ENCODE data around the gene KLHL2. TPM values are rescaled to one million over a fixed set of nuclear protein-coding genes. Genes with fewer than 3 reads are reported as not detected.

The KLHL2 gene
- total and polyA plus RNA-seq, 9 of the 15 experiments (the other 6 are each of a cell fraction or from before 2014, with no cell fraction given): 2.5 to 11.3 (median 6.1) TPM

- H3K27ac ChIP-seq (ENCODE audit: extremely low read depth, low read depth, low read length): peak overlapping the region; percentile 80
- peak overlapping the region in 1 of 2 experiments; percentile 63; a peak in 2 of 4 replicates for H3K9ac ChIP-seq (ENCODE audit: insufficient read depth in 1 of 2, low read depth in 2 of 2, low read length in 2 of 2)
- H3K79me2 ChIP-seq (ENCODE audit: control insufficient read depth, insufficient read depth, low read length): peaks cover 53% of the 10 kb centered on the region
- H3K4me2 ChIP-seq (ENCODE audit: insufficient read depth, low read length): peak overlapping the region; percentile 80
- ChIA-PET CTCF (ENCODE audit: low intra/inter-chr PET ratio) (interaction anchor here (0.6 kb wide), 1 partner anchor 151 kb away, joined by 3 read pairs; no protein-coding TSS in a partner anchor), POLR2A (interaction anchor here (0.9 kb wide), 1 partner anchor 126 kb away, joined by 3 read pairs; no protein-coding TSS in a partner anchor)
- in situ Hi-C loops (cut with MboI) (loop anchor here (5.0 kb wide), 1 partner anchor 120 kb away; the partner anchor contains the start of gene KLHL2), intact Hi-C loops (cut with micrococcal nuclease) (loop anchor here (2.0 kb wide), 1 partner anchor 118 kb away; no protein-coding TSS in a partner anchor)
- H3K36me3 ChIP-seq (ENCODE audit: control insufficient read depth, insufficient read depth, low read length): peaks cover 18% of the 10 kb centered on the region; the same call in 2 of the 3 replicates
- H3K27me3 ChIP-seq (ENCODE audit: control insufficient read depth in 2 of 2, insufficient read depth in 2 of 2, low read length in 2 of 2): no peaks in the 10 kb centered on the region
- peaks cover 9 to 25% of the 10 kb centered on the region in 2 experiments; a peak in 4 of 5 replicates for H3K4me1 ChIP-seq (replicated peaks in 1 of 2; ENCODE audit: control insufficient read depth in 2 of 2, insufficient read depth in 2 of 2, low read length in 2 of 2)
- peaks cover 26% of the 10 kb centered on the region for H4K20me1 ChIP-seq (replicated peaks; ENCODE audit: control insufficient read depth, insufficient read depth, low read length)
- FAIRE-seq: no peak
- H3K9me3 ChIP-seq (replicated peaks; ENCODE audit: control insufficient read depth, insufficient read depth, low read depth, low read length): no peaks in the 10 kb centered on the region
- BruUV-seq (replicated peaks): TSS peak; percentile 91
- DNase-seq (ENCODE audit: extremely low read depth in 1 of 4, low spot score in 3 of 4): peak; percentile 30 to 64 (median 44)
- H3K4me3 ChIP-seq: peak overlapping the region; percentile 84
- WGBS (ENCODE audit: insufficient coverage, low coverage, missing lambda C conversion rate): under 1% methylated on average over 9 of the region's 14 CpGs
- no peaks in the 10 kb centered on the region for H3K9me1 ChIP-seq (ENCODE audit: control insufficient read depth, insufficient read depth, low read length)
- ATAC-seq: peak; percentile 32
- H2AFZ ChIP-seq (ENCODE audit: low read depth, low read length): peak overlapping the region; percentile 89
- TF ChIP-seq AFF1 (IDR thresholded peaks at IDR 0.05; ENCODE audit: low read depth in 1 of 2, partially characterized antibody in 2 of 2) (peak in 1 of 2 experiments; percentile 63), ZNF75A (CRISPR knock-in tag; IDR thresholded peaks at IDR 0.05) (no peak), MGA (IDR thresholded peaks at IDR 0.05) (no peak), MLLT1 (IDR thresholded peaks at IDR 0.05) (no peak; a peak in 1 of 4 replicates)
Measured at GRCh38 chr4:165326831-165327210, 119.5 kb downstream of the KLHL2 start.
